Spinal cord (tissue), 10 donors: ENCODE measurements around the gene RAPGEF3. TPM values are rescaled to one million over a fixed set of nuclear protein-coding genes. Genes with fewer than 3 reads are reported as not detected.

Source experiments
- DNase-seq, 6 donors: peaks; one replicate each; pipeline versions ENCODE4 v3.0.0 to v3.0.0-alpha.2; 2013 to 2015; ENCODE audit warnings: low spot score in 6 of 6, low read depth in 4 of 6
- H3K27ac ChIP-seq: one replicate; pipeline ENCODE4 v1.5.1; 2013; ENCODE audit warnings: low read depth, low read length, control low read depth
- H3K27me3 ChIP-seq: one replicate; pipeline ENCODE4 v1.6.1; 2013; ENCODE audit warnings: low read length; ENCODE audit not compliant: control insufficient read depth, insufficient read depth
- H3K36me3 ChIP-seq: one replicate; pipeline ENCODE4 v1.6.1; 2013; ENCODE audit warnings: low read length; ENCODE audit not compliant: control insufficient read depth, insufficient read depth
- H3K4me1 ChIP-seq: one replicate; pipeline ENCODE4 v1.6.1; 2013; ENCODE audit warnings: low read length; ENCODE audit not compliant: control insufficient read depth, insufficient read depth
- H3K4me3 ChIP-seq: one replicate; pipeline ENCODE4 v1.5.1; 2013; ENCODE audit warnings: low read depth, low read length, control low read depth
- H3K9me3 ChIP-seq: one replicate; pipeline ENCODE4 v1.6.1; 2013; ENCODE audit warnings: low read length; ENCODE audit not compliant: control insufficient read depth, insufficient read depth
- WGBS: methylation state at CpG from one replicate; pipeline ENCODE4 v1.1.5; 2013; ENCODE audit warnings: missing lambda C conversion rate; ENCODE audit not compliant: insufficient coverage; 5-methylcytosine and 5-hydroxymethylcytosine counted together
- polyA plus RNA-seq, 2 donors: library from polyadenylated mRNA; unstranded; fragments of 120-200 nt; gene quantifications; one replicate each; pipeline ENCODE4 v1.2.1, GENCODE V29; 2013; ENCODE audit not compliant: insufficient read length in 2 of 2
- total RNA-seq, 2 donors: library from RNA; depleted of rRNA in 1 of 2; stranded (reverse); fragments of 120-200 nt in 1 of 2; fragments of >200 nt in 1 of 2; gene quantifications; one replicate each; pipeline versions ENCODE4 v1.2.3 to v1.2.4, GENCODE V29; 2013 to 2014
- donor health status: healthy.

The RAPGEF3 gene
- total and polyA plus RNA-seq, 4 donors, result 15.0 to 39.1 (median 21.2) TPM

GRCh38 chr12:47801170-47801903 is 42.7 kb upstream of the RAPGEF3 start:
- H3K9me3 ChIP-seq, result no peaks in the 10 kb centered on the region
- H3K27me3 ChIP-seq, result no peaks in the 10 kb centered on the region
- H3K36me3 ChIP-seq, result peaks cover 52% of the 10 kb centered on the region
- no peak overlapping the region for H3K27ac ChIP-seq
- WGBS, result 60% methylated on average over 3 of the region's 7 CpGs
- H3K4me3 ChIP-seq, result no peak overlapping the region
- DNase-seq, result no peak
- peaks cover 64% of the 10 kb centered on the region for H3K4me1 ChIP-seq

GRCh38 chr12:47800582-47800981 is 41.9 kb upstream of the RAPGEF3 start:
- no peak overlapping the region for H3K27ac ChIP-seq
- 87% methylated on average over 7 of the region's 7 CpGs for WGBS
- H3K9me3 ChIP-seq, result no peaks in the 10 kb centered on the region
- peaks cover 59% of the 10 kb centered on the region for H3K36me3 ChIP-seq
- no peaks in the 10 kb centered on the region for H3K27me3 ChIP-seq
- H3K4me3 ChIP-seq, result no peak overlapping the region
- H3K4me1 ChIP-seq, result peaks cover 58% of the 10 kb centered on the region
- DNase-seq, result no peak

- peaks cover 47% of the 10 kb centered on the region for H3K4me1 ChIP-seq
- no peak overlapping the region for H3K4me3 ChIP-seq
- no peak for DNase-seq
- no peaks in the 10 kb centered on the region for H3K27me3 ChIP-seq
- peaks cover 65% of the 10 kb centered on the region for H3K36me3 ChIP-seq
- peak overlapping the region; percentile 57 for H3K27ac ChIP-seq
- H3K9me3 ChIP-seq, result no peaks in the 10 kb centered on the region
- WGBS, result 84% methylated on average over 7 of the region's 7 CpGs
These were observed 40.8 kb upstream of the RAPGEF3 start for GRCh38 chr12:47799357-47799955.

- H3K36me3 ChIP-seq, result peaks cover 74% of the 10 kb centered on the region
- DNase-seq, result no peak
- WGBS, result 87% methylated on average over 16 of the region's 17 CpGs
- H3K27ac ChIP-seq, result no peak overlapping the region
- no peaks in the 10 kb centered on the region for H3K27me3 ChIP-seq
- no peak overlapping the region for H3K4me3 ChIP-seq
- H3K9me3 ChIP-seq, result no peaks in the 10 kb centered on the region
- peaks cover 39% of the 10 kb centered on the region for H3K4me1 ChIP-seq
These were observed 39.8 kb upstream of the RAPGEF3 start for GRCh38 chr12:47798382-47798948.

- 76% methylated on average over 9 of the region's 10 CpGs for WGBS
- H3K36me3 ChIP-seq, result peaks cover 74% of the 10 kb centered on the region
- peak in 1 of 6 donors; percentile 29 for DNase-seq
- no peak overlapping the region for H3K27ac ChIP-seq
- H3K9me3 ChIP-seq, result no peaks in the 10 kb centered on the region
- peaks cover 28% of the 10 kb centered on the region for H3K4me1 ChIP-seq
- H3K4me3 ChIP-seq, result no peak overlapping the region
- no peaks in the 10 kb centered on the region for H3K27me3 ChIP-seq
These were observed 38.8 kb upstream of the RAPGEF3 start for GRCh38 chr12:47797441-47797840.

DNA sequence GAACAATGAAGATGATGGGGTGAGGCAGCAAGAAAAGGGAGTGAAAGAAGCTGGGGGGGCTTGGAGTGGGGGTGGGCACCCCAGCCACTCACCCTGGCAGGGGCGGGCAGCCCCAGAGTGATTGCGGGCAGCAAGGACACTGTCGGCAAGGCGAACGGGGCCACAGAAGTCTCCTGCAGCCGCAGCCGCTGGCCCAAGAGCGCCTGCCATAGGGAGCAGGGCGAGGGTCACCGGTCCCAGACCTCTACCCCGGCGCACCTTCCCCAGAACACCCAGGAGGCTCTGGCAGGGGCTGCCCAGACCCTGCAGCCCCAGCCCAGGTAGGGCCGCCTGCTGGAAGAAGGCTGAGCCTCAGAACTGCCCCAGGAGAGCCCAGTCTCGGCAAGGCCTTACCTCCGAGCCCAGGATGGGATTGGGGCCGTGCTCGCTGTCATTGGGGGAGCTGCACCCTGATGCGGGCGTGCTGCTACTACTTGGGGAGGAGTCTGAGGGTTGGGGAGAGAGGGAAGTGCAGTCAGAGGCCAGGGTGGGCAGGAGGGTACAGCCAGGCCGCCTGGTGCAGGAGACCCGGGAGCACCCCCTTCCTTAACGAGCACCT is 37.2 kb upstream of the RAPGEF3 start:
- H3K9me3 ChIP-seq, result no peaks in the 10 kb centered on the region
- H3K27ac ChIP-seq, result no peak overlapping the region
- H3K4me3 ChIP-seq, result no peak overlapping the region
- WGBS, result 92% methylated on average over 20 of the region's 22 CpGs
- H3K36me3 ChIP-seq, result peaks cover 80% of the 10 kb centered on the region
- peaks cover 19% of the 10 kb centered on the region for H3K4me1 ChIP-seq
- no peaks in the 10 kb centered on the region for H3K27me3 ChIP-seq
- no peak for DNase-seq

DNA sequence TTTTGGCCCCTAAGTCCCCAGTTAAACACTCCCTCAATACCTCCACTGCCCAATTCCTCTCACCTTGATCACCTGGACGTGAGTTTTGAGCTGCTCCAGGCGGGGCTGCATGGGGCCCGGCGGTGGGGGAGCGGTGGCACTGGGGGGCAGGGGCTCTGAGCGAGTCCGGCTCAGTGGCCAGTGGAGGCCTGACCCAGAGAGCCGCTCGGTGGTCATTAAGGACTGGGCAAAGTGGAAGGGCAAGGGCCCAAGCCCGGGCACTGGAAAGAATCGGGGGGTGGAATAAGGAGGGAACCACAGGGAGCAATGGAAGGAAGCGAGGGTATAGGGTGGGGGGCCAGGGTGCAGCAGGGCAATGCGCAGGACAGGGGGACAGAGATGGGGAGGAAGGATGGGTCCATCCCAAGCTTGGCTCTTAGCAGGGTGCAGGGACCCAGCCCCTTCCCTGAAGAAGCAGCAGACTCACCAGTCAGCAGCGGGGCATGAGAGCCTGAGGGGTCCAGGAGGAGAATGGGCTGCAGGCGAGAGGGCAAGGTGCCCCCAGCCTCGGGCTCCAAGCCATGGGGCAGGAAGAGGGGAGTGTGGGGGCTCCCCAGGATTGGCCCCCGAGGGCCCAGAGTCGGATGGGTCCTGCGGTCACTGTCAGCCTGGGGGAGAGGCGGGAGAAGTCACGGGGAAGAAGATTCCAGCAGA is 36.6 kb upstream of the RAPGEF3 start:
- DNase-seq, result no peak
- Histone ChIP-seq H3K27me3 (no peaks in the 10 kb centered on the region), H3K4me1 (peaks cover 18% of the 10 kb centered on the region), H3K4me3 (no peak overlapping the region), H3K36me3 (peaks cover 87% of the 10 kb centered on the region), H3K27ac (no peak overlapping the region), H3K9me3 (no peaks in the 10 kb centered on the region)
- 96% methylated on average over 20 of the region's 21 CpGs for WGBS

DNA sequence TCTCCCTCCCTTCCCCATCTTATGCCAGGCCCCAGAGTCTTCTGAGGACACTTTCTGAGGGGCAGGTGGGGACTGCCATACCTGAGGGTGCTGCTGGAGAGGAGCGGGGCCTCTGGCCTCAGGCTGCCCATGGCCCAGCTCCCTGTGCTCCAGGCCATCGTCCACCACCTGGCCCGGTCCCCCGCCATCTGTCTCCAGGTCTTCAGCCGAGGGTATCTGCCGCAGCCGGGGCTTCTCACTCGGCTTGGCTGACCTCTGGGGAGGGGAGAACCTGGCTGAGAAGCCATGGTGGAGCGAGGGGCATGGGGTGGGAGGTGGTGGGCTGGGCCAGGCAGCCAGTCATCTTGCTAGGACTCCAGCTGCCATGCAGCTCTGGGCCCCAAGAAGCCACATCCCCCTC is 36.0 kb upstream of the RAPGEF3 start:
- no peaks in the 10 kb centered on the region for H3K9me3 ChIP-seq
- DNase-seq, result no peak
- H3K27ac ChIP-seq, result no peak overlapping the region
- H3K27me3 ChIP-seq, result no peaks in the 10 kb centered on the region
- WGBS, result 100% methylated on average over 3 of the region's 9 CpGs
- H3K36me3 ChIP-seq, result peaks cover 91% of the 10 kb centered on the region
- H3K4me1 ChIP-seq, result peaks cover 13% of the 10 kb centered on the region
- no peak overlapping the region for H3K4me3 ChIP-seq

- no peaks in the 10 kb centered on the region for H3K9me3 ChIP-seq
- no peaks in the 10 kb centered on the region for H3K27me3 ChIP-seq
- 92% methylated on average over 11 of the region's 15 CpGs for WGBS
- no peak overlapping the region for H3K4me3 ChIP-seq
- H3K4me1 ChIP-seq, result no peaks in the 10 kb centered on the region
- no peak overlapping the region for H3K27ac ChIP-seq
- H3K36me3 ChIP-seq, result peaks cover 91% of the 10 kb centered on the region
- no peak for DNase-seq
These were observed 34.5 kb upstream of the RAPGEF3 start for GRCh38 chr12:47793015-47793681.
